MM.1S (cell line): ENCODE data around the gene DSC1.

Source experiments
- EZH2 ChIP-seq: fragments of 300-600 bp; sonication (generic); optimal IDR thresholded peaks from 2 replicates; pipeline ENCODE3; 2017; ENCODE audit warnings: low read depth, mild to moderate bottlenecking, antibody characterized with exemption, low read length, mixed read lengths
- TF ChIP-seq, protein P1 (sequence below): fragments of 300-600 bp; sonication (generic); IDR thresholded peaks from 2 replicates; pipeline ENCODE4 v1.5.1; 2016; ENCODE audit warnings: antibody characterized with exemption, low read length, mixed read lengths

- TF ChIP-seq, protein P1, sequence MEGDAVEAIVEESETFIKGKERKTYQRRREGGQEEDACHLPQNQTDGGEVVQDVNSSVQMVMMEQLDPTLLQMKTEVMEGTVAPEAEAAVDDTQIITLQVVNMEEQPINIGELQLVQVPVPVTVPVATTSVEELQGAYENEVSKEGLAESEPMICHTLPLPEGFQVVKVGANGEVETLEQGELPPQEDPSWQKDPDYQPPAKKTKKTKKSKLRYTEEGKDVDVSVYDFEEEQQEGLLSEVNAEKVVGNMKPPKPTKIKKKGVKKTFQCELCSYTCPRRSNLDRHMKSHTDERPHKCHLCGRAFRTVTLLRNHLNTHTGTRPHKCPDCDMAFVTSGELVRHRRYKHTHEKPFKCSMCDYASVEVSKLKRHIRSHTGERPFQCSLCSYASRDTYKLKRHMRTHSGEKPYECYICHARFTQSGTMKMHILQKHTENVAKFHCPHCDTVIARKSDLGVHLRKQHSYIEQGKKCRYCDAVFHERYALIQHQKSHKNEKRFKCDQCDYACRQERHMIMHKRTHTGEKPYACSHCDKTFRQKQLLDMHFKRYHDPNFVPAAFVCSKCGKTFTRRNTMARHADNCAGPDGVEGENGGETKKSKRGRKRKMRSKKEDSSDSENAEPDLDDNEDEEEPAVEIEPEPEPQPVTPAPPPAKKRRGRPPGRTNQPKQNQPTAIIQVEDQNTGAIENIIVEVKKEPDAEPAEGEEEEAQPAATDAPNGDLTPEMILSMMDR, result no peak
- no peak for TF ChIP-seq EZH2
Observed at GRCh38 chr18:31211047-31211446, 48.4 kb upstream of the DSC1 start.
